Posterior vena cava (tissue), 2 donors: ENCODE data around the gene DDX39B. TPM values are rescaled to one million over a fixed set of nuclear protein-coding genes. Genes with fewer than 3 reads are reported as not detected.
"Not testable (repeated sequence)": the region's sequence is repeated elsewhere in the genome, so short reads cannot be mapped to it uniquely, and the experiment has no call there.

Source experiments
- DNase-seq: peaks from one replicate; pipeline ENCODE4 v3.0.0-alpha.2; 2020; ENCODE audit warnings: low spot score
- intact Hi-C, 2 donors: fragments of 100-400 bp; cut with DNase I; formaldehyde crosslinking; loops; one replicate each; pipeline versions ENCODE4 v1.14.1 to v1.14.2; 2022 to 2023
- long read RNA-seq, 2 donors: library from polyadenylated mRNA; unstranded; transcript quantifications; one replicate each; pipeline ENCODE4 v2.0.0, GENCODE V29; 2020 to 2021
- total RNA-seq, 2 donors: library from RNA; stranded (reverse); fragmentation: NEBNext Ultra II Directional; extraction: Animal tissue kit (Norgen Biotek cat#: 25700); gene quantifications; one replicate each; pipeline ENCODE4 v1.2.1, GENCODE V29; 2021
- donor health status: DM: yes; HTN: yes; CAD: no.
- donor health status: DM: yes; HTN: yes; CAD: no.

The DDX39B gene
- total RNA-seq, result 100 to 1,000 TPM; 165 to 180 TPM
- long read RNA-seq, donor 1, transcript DDX39B-214 (11 exons, 2,003 nt), result major isoform, 11 of 27 reads
- long read RNA-seq, donor 1, transcript DDX39B-202 (11 exons, 2,133 nt), result minor isoform, 5 of 27 reads
- long read RNA-seq, donor 1, partial matches to known transcripts, result 6 of 27 reads
- long read RNA-seq, donor 1, other reads (novel, unspliced or antisense), result 4 of 27 reads
- long read RNA-seq, donor 2, transcript DDX39B-202 (11 exons, 2,133 nt), result minor isoform, 63 of 170 reads
- long read RNA-seq, donor 2, transcript DDX39B-214 (11 exons, 2,003 nt), result major isoform, 86 of 170 reads
- long read RNA-seq, donor 2, partial matches to known transcripts, result 7 of 170 reads
- long read RNA-seq, donor 2, other reads (novel, unspliced or antisense), result 14 of 170 reads

GRCh38 chr6:31541658-31542521 is at the start of gene DDX39B:
DDX39B (minus strand) TSS chr6:31542003; CDS start chr6:31540532, 1,471 bp downstream.
- DNase-seq, result peak; percentile 99
- intact Hi-C loops, result no loop called here

GRCh38 chr6:31590691-31591090 is 48.9 kb upstream of the DDX39B start:
- intact Hi-C loops, DNase-seq: not testable (repeated sequence)

GRCh38 chr6:31588871-31589650 is 47.3 kb upstream of the DDX39B start:
- DNase-seq, result no peak
- intact Hi-C loops, result no loop called here

- no peak for DNase-seq
- intact Hi-C loops, result no loop called here
These were observed 46.3 kb upstream of the DDX39B start for GRCh38 chr6:31587791-31588777.

GRCh38 chr6:31586599-31587281 is 44.9 kb upstream of the DDX39B start:
- DNase-seq, result no peak
- intact Hi-C loops, result no loop called here

GRCh38 chr6:31586008-31586407 is 44.2 kb upstream of the DDX39B start, which contains the start of gene LST1:
LST1 (plus strand) TSS chr6:31586277; CDS start chr6:31587300, 1,023 bp downstream.
- intact Hi-C loops, result no loop called here
- DNase-seq, result no peak

- no peak for DNase-seq
- intact Hi-C loops, result no loop called here
These were observed 43.7 kb upstream of the DDX39B start for GRCh38 chr6:31585491-31585890.

GRCh38 chr6:31582230-31582643 is 40.4 kb upstream of the DDX39B start, which contains the start of gene LTB:
LTB (minus strand) TSS chr6:31582424; CDS start chr6:31582417, 7 bp downstream.
- DNase-seq, result no peak
- intact Hi-C loops, result no loop called here

- intact Hi-C loops, result no loop called here
- DNase-seq, result no peak
These were observed 39.8 kb upstream of the DDX39B start for GRCh38 chr6:31581434-31582229.

- intact Hi-C loops, result no loop called here
- peak; percentile 96 for DNase-seq
These were observed 39.1 kb upstream of the DDX39B start for GRCh38 chr6:31580807-31581433.

- intact Hi-C loops, result no loop called here
- no peak for DNase-seq
These were observed 38.6 kb upstream of the DDX39B start for GRCh38 chr6:31580438-31580740.

- intact Hi-C loops, result no loop called here
- no peak for DNase-seq
These were observed 38.0 kb upstream of the DDX39B start for GRCh38 chr6:31579546-31580437.

GRCh38 chr6:31579119-31579505 is 37.3 kb upstream of the DDX39B start:
- DNase-seq, result no peak
- intact Hi-C loops, result no loop called here

GRCh38 chr6:31578184-31579118 is 36.6 kb upstream of the DDX39B start:
- intact Hi-C loops, result no loop called here
- DNase-seq, result no peak

GRCh38 chr6:31577579-31577966 is 35.8 kb upstream of the DDX39B start:
- intact Hi-C loops, result no loop called here
- no peak for DNase-seq
